ENCODE measurements around the gene EYS. TPM values are rescaled to one million over a fixed set of nuclear protein-coding genes. Genes with fewer than 3 reads are reported as not detected.

Gene EYS
- polyA plus RNA-seq, 1 of the 3 experiments (the other 2 are of a cell fraction) = 0.05 TPM

- H3F3A ChIP-seq (replicated peaks; ENCODE audit: insufficient read depth) = peaks cover 16% of the 10 kb centered on the region
- no peak for DNase-seq
- H3K9me3 ChIP-seq = no peaks in the 10 kb centered on the region
- no peaks in the 10 kb centered on the region for H3K79me2 ChIP-seq (ENCODE audit: insufficient read depth)
- no peak overlapping the region for H3K27ac ChIP-seq (ENCODE audit: low read depth in 2 of 2, low read length in 1 of 2)
- H3K9me2 ChIP-seq = no peaks in the 10 kb centered on the region
- H3K36me3 ChIP-seq (replicated peaks in 1 of 2; ENCODE audit: control insufficient read depth in 1 of 2, insufficient read depth in 2 of 2, low read length in 1 of 2) = no peaks in the 10 kb centered on the region
- no peak for TF ChIP-seq FOXM1 (IDR thresholded peaks at IDR 0.05; ENCODE audit: low read depth)
- TF ChIP-seq EP300 (IDR thresholded peaks at IDR 0.05; ENCODE audit: borderline replicate concordance in 1 of 2, low read depth in 1 of 2, low read length in 1 of 2) = no peak
- TF ChIP-seq, protein P1, sequence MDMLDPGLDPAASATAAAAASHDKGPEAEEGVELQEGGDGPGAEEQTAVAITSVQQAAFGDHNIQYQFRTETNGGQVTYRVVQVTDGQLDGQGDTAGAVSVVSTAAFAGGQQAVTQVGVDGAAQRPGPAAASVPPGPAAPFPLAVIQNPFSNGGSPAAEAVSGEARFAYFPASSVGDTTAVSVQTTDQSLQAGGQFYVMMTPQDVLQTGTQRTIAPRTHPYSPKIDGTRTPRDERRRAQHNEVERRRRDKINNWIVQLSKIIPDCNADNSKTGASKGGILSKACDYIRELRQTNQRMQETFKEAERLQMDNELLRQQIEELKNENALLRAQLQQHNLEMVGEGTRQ (IDR thresholded peaks at IDR 0.05; ENCODE audit: borderline replicate concordance, low read depth, low read length) = no peak
- no peak for TF ChIP-seq YY1 (IDR thresholded peaks at IDR 0.05; ENCODE audit: low read depth)
- TF ChIP-seq ELF1 (IDR thresholded peaks at IDR 0.05) = no peak
- TF ChIP-seq, protein P2, sequence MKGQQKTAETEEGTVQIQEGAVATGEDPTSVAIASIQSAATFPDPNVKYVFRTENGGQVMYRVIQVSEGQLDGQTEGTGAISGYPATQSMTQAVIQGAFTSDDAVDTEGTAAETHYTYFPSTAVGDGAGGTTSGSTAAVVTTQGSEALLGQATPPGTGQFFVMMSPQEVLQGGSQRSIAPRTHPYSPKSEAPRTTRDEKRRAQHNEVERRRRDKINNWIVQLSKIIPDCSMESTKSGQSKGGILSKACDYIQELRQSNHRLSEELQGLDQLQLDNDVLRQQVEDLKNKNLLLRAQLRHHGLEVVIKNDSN (IDR thresholded peaks at IDR 0.05; ENCODE audit: borderline replicate concordance, low read depth) = no peak
- TF ChIP-seq SIN3A (IDR thresholded peaks at IDR 0.05; ENCODE audit: borderline replicate concordance, low read depth, low read length) = no peak
- no peak for TF ChIP-seq GABPA (IDR thresholded peaks at IDR 0.05; ENCODE audit: low read depth)
- no peak for TF ChIP-seq RAD21 (IDR thresholded peaks at IDR 0.05; ENCODE audit: low read length)
- TF ChIP-seq RXRA (IDR thresholded peaks at IDR 0.05; ENCODE audit: borderline replicate concordance, low read depth) = no peak
- TF ChIP-seq, protein P3, sequence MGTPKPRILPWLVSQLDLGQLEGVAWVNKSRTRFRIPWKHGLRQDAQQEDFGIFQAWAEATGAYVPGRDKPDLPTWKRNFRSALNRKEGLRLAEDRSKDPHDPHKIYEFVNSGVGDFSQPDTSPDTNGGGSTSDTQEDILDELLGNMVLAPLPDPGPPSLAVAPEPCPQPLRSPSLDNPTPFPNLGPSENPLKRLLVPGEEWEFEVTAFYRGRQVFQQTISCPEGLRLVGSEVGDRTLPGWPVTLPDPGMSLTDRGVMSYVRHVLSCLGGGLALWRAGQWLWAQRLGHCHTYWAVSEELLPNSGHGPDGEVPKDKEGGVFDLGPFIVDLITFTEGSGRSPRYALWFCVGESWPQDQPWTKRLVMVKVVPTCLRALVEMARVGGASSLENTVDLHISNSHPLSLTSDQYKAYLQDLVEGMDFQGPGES (IDR thresholded peaks at IDR 0.05; ENCODE audit: low read depth, low read length) = no peak
- no peak for TF ChIP-seq POLR2AphosphoS5 (IDR thresholded peaks at IDR 0.05; ENCODE audit: low read depth, low read length)
- no peak for TF ChIP-seq TEAD4 (IDR thresholded peaks at IDR 0.05; ENCODE audit: borderline replicate concordance, insufficient read depth)
- no peak for TF ChIP-seq RFX5 (IDR thresholded peaks at IDR 0.05; ENCODE audit: low read length)
- TF ChIP-seq PBX3 (IDR thresholded peaks at IDR 0.05) = no peak
- no peak for TF ChIP-seq RCOR1 (IDR thresholded peaks at IDR 0.05; ENCODE audit: low read length)
- 75% methylated on average over 1 of the region's 1 CpG for WGBS (ENCODE audit: low lambda C conversion rate)
- ChIA-PET POLR2A (no interaction called here), CTCF (no interaction called here)
- H3K27me3 ChIP-seq (ENCODE audit: insufficient read depth) = no peaks in the 10 kb centered on the region
- H3K4me1 ChIP-seq (ENCODE audit: control insufficient read depth in 1 of 2, insufficient read depth in 2 of 2, low read depth in 1 of 2, low read length in 1 of 2) = peaks cover 0 to 19% of the 10 kb centered on the region in 2 experiments; a peak in 1 of 4 replicates
- peak overlapping the region; percentile 13; the same call in 1 of the 2 replicates for H2AFZ ChIP-seq (ENCODE audit: low read depth)
- no peak overlapping the region for H3K4me3 ChIP-seq (ENCODE audit: low read depth in 2 of 2, low read length in 1 of 2)
- no peaks in the 10 kb centered on the region for H4K20me1 ChIP-seq (ENCODE audit: insufficient read depth)
- H3K9ac ChIP-seq = no peak overlapping the region
- H3K4me2 ChIP-seq = no peak overlapping the region
These were observed 1417.1 kb downstream of the EYS start for GRCh38 chr6:64289931-64290330.

Measured in SK-N-SH (cell line).